ENCODE results near the gene RNF217. TPM values are rescaled to one million over a fixed set of nuclear protein-coding genes. Genes with fewer than 3 reads are reported as not detected.
A peak's percentile ranks its signal among the peaks of the same experiment; 100 is the strongest.

Gene RNF217
- total RNA-seq, 4 donors from 2014 or later = 26.2 to 32.2 (median 28.8) TPM

GRCh38 chr6:125099211-125100073 lies 137.2 kb downstream of the RNF217 start:
- ATAC-seq = peak; percentile 81
- Histone ChIP-seq H3K4me3 (peak overlapping the region; percentile 39 to 61), H3K27me3 (no peaks in the 10 kb centered on the region), H3K36me3 (no peaks in the 10 kb centered on the region), H3K9me3 (no peaks in the 10 kb centered on the region), H3K4me1 (peaks cover 0 to 39% (median 3%) of the 10 kb centered on the region in 3 donors), H3K27ac (peak overlapping the region in 3 of 4 donors; percentile 12 to 69 (median 45))
- 2 to 11% methylated on average over 4 to 9 of the region's 48 CpGs for WGBS, 2 donors (ENCODE audit: low coverage in 1 of 2)
- TF ChIP-seq, protein P1, sequence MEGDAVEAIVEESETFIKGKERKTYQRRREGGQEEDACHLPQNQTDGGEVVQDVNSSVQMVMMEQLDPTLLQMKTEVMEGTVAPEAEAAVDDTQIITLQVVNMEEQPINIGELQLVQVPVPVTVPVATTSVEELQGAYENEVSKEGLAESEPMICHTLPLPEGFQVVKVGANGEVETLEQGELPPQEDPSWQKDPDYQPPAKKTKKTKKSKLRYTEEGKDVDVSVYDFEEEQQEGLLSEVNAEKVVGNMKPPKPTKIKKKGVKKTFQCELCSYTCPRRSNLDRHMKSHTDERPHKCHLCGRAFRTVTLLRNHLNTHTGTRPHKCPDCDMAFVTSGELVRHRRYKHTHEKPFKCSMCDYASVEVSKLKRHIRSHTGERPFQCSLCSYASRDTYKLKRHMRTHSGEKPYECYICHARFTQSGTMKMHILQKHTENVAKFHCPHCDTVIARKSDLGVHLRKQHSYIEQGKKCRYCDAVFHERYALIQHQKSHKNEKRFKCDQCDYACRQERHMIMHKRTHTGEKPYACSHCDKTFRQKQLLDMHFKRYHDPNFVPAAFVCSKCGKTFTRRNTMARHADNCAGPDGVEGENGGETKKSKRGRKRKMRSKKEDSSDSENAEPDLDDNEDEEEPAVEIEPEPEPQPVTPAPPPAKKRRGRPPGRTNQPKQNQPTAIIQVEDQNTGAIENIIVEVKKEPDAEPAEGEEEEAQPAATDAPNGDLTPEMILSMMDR (IDR thresholded peaks at IDR 0.05) = peak in 1 of 4 experiments; percentile 35
- TF ChIP-seq POLR2AphosphoS5 (IDR thresholded peaks at IDR 0.05) = peak; percentile 19
- TF ChIP-seq POLR2A (IDR thresholded peaks at IDR 0.05) = no peak

GRCh38 chr6:125100074-125100652 lies 137.9 kb downstream of the RNF217 start:
- no peak for ATAC-seq
- 76 to 93% methylated on average over 6 to 7 of the region's 10 CpGs for WGBS, 2 donors (ENCODE audit: low coverage in 1 of 2)
- peak overlapping the region in 2 of 4 donors; percentile 12 to 69 for H3K27ac ChIP-seq
- H3K9me3 ChIP-seq = no peaks in the 10 kb centered on the region
- peaks cover 0 to 39% (median 3%) of the 10 kb centered on the region in 3 donors for H3K4me1 ChIP-seq
- TF ChIP-seq, protein P1 (IDR thresholded peaks at IDR 0.05) = no peak
- TF ChIP-seq POLR2AphosphoS5 (IDR thresholded peaks at IDR 0.05) = no peak
- no peaks in the 10 kb centered on the region for H3K36me3 ChIP-seq
- no peaks in the 10 kb centered on the region for H3K27me3 ChIP-seq
- H3K4me3 ChIP-seq = peak overlapping the region; percentile 39 to 61

- ATAC-seq = no peak
- H3K27ac ChIP-seq = peak overlapping the region in 1 of 4 donors; percentile 65
- no peaks in the 10 kb centered on the region for H3K9me3 ChIP-seq
- TF ChIP-seq, protein P1 (IDR thresholded peaks at IDR 0.05) = no peak
- no peak for TF ChIP-seq EP300 (IDR thresholded peaks at IDR 0.05)
- TF ChIP-seq POLR2A (IDR thresholded peaks at IDR 0.05) = no peak
- TF ChIP-seq POLR2AphosphoS5 (IDR thresholded peaks at IDR 0.05) = no peak
- H3K27me3 ChIP-seq = no peaks in the 10 kb centered on the region
- H3K4me1 ChIP-seq = peaks cover 0 to 32% (median 3%) of the 10 kb centered on the region in 3 donors
- H3K4me3 ChIP-seq = no peak overlapping the region
- 50 to 86% methylated on average over 1 of the region's 1 CpG for WGBS, 2 donors (ENCODE audit: low coverage in 1 of 2)
- H3K36me3 ChIP-seq = no peaks in the 10 kb centered on the region
These were observed 138.9 kb downstream of the RNF217 start for GRCh38 chr6:125101128-125101527.

- Histone ChIP-seq H3K4me3 (no peak overlapping the region), H3K36me3 (no peaks in the 10 kb centered on the region), H3K9me3 (no peaks in the 10 kb centered on the region), H3K27ac (peak overlapping the region; percentile 19 to 76 (median 54)), H3K4me1 (peaks cover 0 to 28% (median 3%) of the 10 kb centered on the region in 3 donors), H3K27me3 (no peaks in the 10 kb centered on the region)
- WGBS, 2 donors (ENCODE audit: low coverage in 1 of 2) = 80 to 86% methylated on average over 1 to 2 of the region's 2 CpGs
- ATAC-seq = no peak
- TF ChIP-seq POLR2AphosphoS5 (IDR thresholded peaks at IDR 0.05) = no peak
- no peak for TF ChIP-seq POLR2A (IDR thresholded peaks at IDR 0.05)
- TF ChIP-seq, protein P1 (IDR thresholded peaks at IDR 0.05) = no peak
- no peak for TF ChIP-seq EP300 (IDR thresholded peaks at IDR 0.05)
These were observed 139.4 kb downstream of the RNF217 start for GRCh38 chr6:125101631-125102030.
